H1 (cell line): ENCODE measurements around the gene EVA1C. TPM values are rescaled to one million over a fixed set of nuclear protein-coding genes. Genes with fewer than 3 reads are reported as not detected.

Experiments
- BCL11A ChIP-seq, 2 experiments: IDR thresholded peaks; one replicate each; pipeline ENCODE4 v1.6.1; 2011; ENCODE audit warnings: low read depth in 2 of 2, low read length in 2 of 2, mild to moderate bottlenecking in 2 of 2
- BRCA1 ChIP-seq: IDR thresholded peaks from 2 replicates; pipeline ENCODE4 v1.6.1; 2012; ENCODE audit warnings: low read depth, low read length, improper control_type of control experiment
- CBX8 ChIP-seq: fragments of 300-800, 300-1000 bp; sonication (generic); IDR thresholded peaks from 2 replicates; pipeline ENCODE4 v1.7.1; 2016; ENCODE audit warnings: low read depth, low read length, borderline replicate concordance
- CHD7 ChIP-seq: fragments of 300-600 bp; sonication (generic); IDR thresholded peaks from 2 replicates; pipeline ENCODE4 v1.7.1; 2012; ENCODE audit warnings: low read length, moderate library complexity, mild to moderate bottlenecking, inconsistent platforms; ENCODE audit not compliant: insufficient replicate concordance
- EGR1 ChIP-seq: IDR thresholded peaks from 2 replicates; pipeline ENCODE4 v1.6.1; 2011; ENCODE audit warnings: low read depth, low read length, borderline replicate concordance
- GTF2F1 ChIP-seq: IDR thresholded peaks from 2 replicates; pipeline ENCODE4 v1.6.1; 2012; ENCODE audit warnings: low read depth, low read length, improper control_type of control experiment, borderline replicate concordance
- HDAC6 ChIP-seq: IDR thresholded peaks from one replicate; pipeline ENCODE4 v1.7.1; 2012; ENCODE audit warnings: low read depth, mild to moderate bottlenecking, inconsistent platforms, low read length, moderate library complexity
- KDM1A ChIP-seq: fragments of 200-600, 300-600 bp; sonication (generic); IDR thresholded peaks from 2 replicates; pipeline ENCODE4 v1.7.1; 2016; ENCODE audit warnings: mild to moderate bottlenecking, low read length, borderline replicate concordance
- NRF1 ChIP-seq: IDR thresholded peaks from 2 replicates; pipeline ENCODE4 v1.6.1; 2011; ENCODE audit warnings: mild to moderate bottlenecking, low read depth, low read length, improper control_type of control experiment
- RXRA ChIP-seq: IDR thresholded peaks from 2 replicates; pipeline ENCODE4 v1.6.1; 2011; ENCODE audit warnings: low read depth, mild to moderate bottlenecking, low read length, moderate library complexity; ENCODE audit not compliant: insufficient read depth
- SIX5 ChIP-seq: IDR thresholded peaks from 2 replicates; pipeline ENCODE4 v1.6.1; 2011; ENCODE audit warnings: mild to moderate bottlenecking, low read depth, low read length
- polyA plus RNA-seq, 7 experiments: library from polyadenylated mRNA; depleted of rRNA in 3 of 7; stranded (reverse) in 5 of 7; unstranded in 2 of 7; fragments of >200 nt in 5 of 7; fragments of 200-250 nt in 2 of 7; gene quantifications; 1 replicate in 5 of 7; 2 replicates in 1 of 7; 4 replicates in 1 of 7; pipeline versions ENCODE4 v1.2.1 to v1.2.3, GENCODE V29; 2011 to 2013; ENCODE audit warnings: missing spikeins in 2 of 7, mixed read lengths in 2 of 7
- total RNA-seq: library from RNA; stranded (reverse); fragmentation: NEBNext Ultra II Directional; extraction: Animal tissue kit (Norgen Biotek cat#: 25700); gene quantifications from 2 replicates; pipeline ENCODE4 v1.2.1, GENCODE V29; 2021

Gene EVA1C
- total and polyA plus RNA-seq, 2 of the 8 experiments (the other 6 are each of a cell fraction or from before 2014, with no cell fraction given), result 2.6 to 3.6 TPM

- TF ChIP-seq CHD7 (no peak), GTF2F1 (no peak), SIX5 (no peak), EGR1 (no peak), BRCA1 (no peak), RXRA (no peak), KDM1A (no peak), BCL11A (IDR thresholded peaks at IDR 0.05; ENCODE audit: low read depth in 2 of 2, low read length in 2 of 2) (no peak), HDAC6 (no peak), NRF1 (no peak), CBX8 (no peak)
These were observed 19.4 kb upstream of the EVA1C start, which contains the start of gene URB1 (continued) for GRCh38 chr21:32392880-32393676.
